ENCODE measurements around the gene MAGEB5.
"Not testable (repeated sequence)": the region's sequence is repeated elsewhere in the genome, so short reads cannot be mapped to it uniquely, and the experiment has no call there.

MAGEB5 gene, protein sequence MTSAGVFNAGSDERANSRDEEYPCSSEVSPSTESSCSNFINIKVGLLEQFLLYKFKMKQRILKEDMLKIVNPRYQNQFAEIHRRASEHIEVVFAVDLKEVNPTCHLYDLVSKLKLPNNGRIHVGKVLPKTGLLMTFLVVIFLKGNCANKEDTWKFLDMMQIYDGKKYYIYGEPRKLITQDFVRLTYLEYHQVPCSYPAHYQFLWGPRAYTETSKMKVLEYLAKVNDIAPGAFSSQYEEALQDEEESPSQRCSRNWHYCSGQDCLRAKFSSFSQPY

DNA sequence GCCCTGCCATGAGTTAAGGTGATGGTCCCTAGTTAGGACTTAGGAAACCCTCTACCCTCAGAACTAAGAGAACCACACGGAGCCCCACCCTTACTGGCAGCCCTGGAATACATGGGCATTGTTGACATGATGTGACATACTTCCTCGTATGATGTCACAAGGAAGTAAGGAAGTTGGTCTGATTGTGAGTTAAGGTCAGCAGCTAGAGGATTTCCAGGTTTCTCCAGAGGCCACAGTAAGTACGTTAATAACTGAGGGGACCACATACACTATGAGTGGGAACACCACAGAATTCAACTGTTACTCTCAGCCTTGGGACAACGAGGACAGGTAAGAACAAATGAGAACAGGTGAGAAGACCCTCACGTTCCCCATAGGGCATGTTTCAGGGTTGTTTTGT lies at the start of gene MAGEB5:
Gene MAGEB5 (plus strand): TSS at position 301 of the 400 bp plus-strand sequence. CDS start 1,133 bp downstream, outside the sequence.
- no peak for DNase-seq (ENCODE audit: low read depth in 2 of 2)

DNA sequence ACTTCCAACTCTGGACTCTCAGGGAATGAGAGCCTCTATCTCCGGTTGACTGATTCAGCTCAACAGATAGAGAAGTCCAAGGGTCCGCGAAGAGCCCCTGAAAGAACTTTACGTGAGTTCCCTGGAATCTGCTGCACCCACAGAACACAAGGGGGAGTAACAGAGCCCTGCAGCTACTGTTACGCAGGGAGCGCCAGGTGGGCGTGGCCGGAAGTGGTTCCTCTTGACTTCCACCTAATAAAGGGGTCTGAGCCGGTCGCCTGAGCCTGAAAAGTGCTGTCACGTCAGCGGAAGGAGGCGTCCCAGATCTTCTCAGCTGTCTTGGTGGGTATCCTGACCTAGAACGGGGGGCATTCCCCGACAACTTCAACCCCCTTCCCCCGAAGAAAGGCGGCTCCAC lies 23.8 kb upstream of the MAGEB5 start, which contains the start of gene MAGEB6:
Gene MAGEB6 (plus strand): TSS at position 237 of the 400 bp plus-strand sequence. CDS start 1,407 bp downstream, outside the sequence.
- DNase-seq (ENCODE audit: low read depth in 2 of 2) = no peak

- DNase-seq (ENCODE audit: low read depth in 2 of 2) = no peak
These were observed 12.4 kb upstream of the MAGEB5 start for GRCh38 chrX:26203561-26203960.

- not testable (repeated sequence) for DNase-seq (ENCODE audit: low read depth in 2 of 2)
These were observed 11.3 kb upstream of the MAGEB5 start for GRCh38 chrX:26204717-26205116.

GRCh38 chrX:26208012-26208411 lies 8.0 kb upstream of the MAGEB5 start:
- no peak for DNase-seq (ENCODE audit: low read depth in 2 of 2)

DNA sequence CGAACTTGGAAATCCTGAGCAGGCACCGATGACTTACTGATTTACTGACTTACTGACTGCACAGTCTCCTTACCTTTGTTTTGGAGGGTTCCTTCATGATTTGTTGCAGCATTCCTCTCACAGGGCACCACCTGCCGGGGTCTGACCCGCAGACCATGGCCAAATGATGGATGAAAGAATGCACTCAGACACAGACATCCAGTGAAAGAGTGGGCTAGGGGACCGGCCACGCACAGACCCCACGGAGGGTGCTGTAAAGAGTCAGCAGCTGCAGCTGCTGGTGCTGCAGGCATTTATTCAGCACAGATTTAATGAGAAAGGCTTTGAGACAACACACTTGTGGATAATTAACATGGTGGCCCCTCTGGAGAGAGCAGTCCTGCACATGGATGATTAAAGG lies 3.4 kb downstream of the MAGEB5 start:
- no peak for DNase-seq (ENCODE audit: low read depth in 2 of 2)

- no peak for DNase-seq (ENCODE audit: low read depth in 2 of 2)
These were observed 18.2 kb downstream of the MAGEB5 start for GRCh38 chrX:26234177-26234576.

DNA sequence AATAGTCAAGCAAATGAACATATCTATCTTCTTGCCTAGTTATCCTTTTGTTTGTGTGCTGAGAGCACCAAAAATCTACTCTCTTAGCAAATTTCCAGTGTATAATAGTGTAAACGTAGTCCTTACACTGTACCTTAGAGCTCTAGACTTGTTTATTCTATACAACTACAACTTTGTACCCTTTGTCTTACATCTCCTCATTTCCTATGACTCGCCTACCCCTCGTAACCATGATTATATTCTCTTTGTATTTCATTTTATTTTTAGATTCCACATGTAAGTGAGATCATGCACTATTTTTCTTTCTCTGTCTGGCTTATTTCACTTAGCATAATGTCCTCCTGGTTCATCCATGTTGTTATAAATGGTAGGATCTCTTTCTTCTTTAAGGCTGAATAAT lies 37.6 kb downstream of the MAGEB5 start:
- DNase-seq (ENCODE audit: low read depth in 2 of 2) = no peak

GRCh38 chrX:26254436-26254835 lies 38.5 kb downstream of the MAGEB5 start:
- DNase-seq (ENCODE audit: low read depth in 2 of 2) = no peak

- no peak for DNase-seq (ENCODE audit: low read depth in 2 of 2)
These were observed 46.2 kb downstream of the MAGEB5 start for GRCh38 chrX:26262121-26262523.

All from stimulated activated CD8-positive, alpha-beta memory T cell treated with anti-CD3 and anti-CD28 coated beads, Interleukin-2, amount 100 ng/mL, for 48 hours (primary cell).